ENCODE measurements around the gene PHOSPHO2.
"Not testable (repeated sequence)": the region's sequence is repeated elsewhere in the genome, so short reads cannot be mapped to it uniquely, and the experiment has no call there.

Gene PHOSPHO2

DNA sequence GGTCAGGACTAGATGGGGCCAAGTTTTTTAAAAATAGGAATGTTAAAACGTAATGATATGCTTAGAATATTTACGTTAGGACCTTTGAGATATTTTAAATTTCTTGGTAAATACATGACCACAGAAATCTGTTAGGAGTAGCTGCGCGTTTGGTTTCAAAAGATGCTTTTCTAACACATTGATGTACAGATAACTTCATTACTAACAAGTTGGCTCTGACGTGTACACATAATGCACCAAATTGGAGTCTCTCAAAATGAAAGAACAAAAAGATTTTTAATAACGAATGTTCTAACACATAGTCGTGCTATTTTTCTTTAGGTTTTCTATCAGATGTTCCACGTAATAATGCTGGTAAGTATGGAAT lies 608 bp downstream of the PHOSPHO2 start:
- peaks cover 14 to 23% of the 10 kb centered on the region in 2 donors for H3K36me3 Mint-ChIP-seq
- H3K4me3 Mint-ChIP-seq: peak overlapping the region; percentile 88 to 94
- peaks cover 6 to 13% of the 10 kb centered on the region in 2 donors for H3K4me1 Mint-ChIP-seq
- H3K27ac Mint-ChIP-seq: peak overlapping the region; percentile 94
- DNase-seq: no peak
- peaks cover 6 to 9% of the 10 kb centered on the region in 2 donors for H3K9me3 Mint-ChIP-seq
- no peak for ATAC-seq (replicated peaks)
- peaks cover 16 to 20% of the 10 kb centered on the region in 2 donors for H3K27me3 Mint-ChIP-seq

DNA sequence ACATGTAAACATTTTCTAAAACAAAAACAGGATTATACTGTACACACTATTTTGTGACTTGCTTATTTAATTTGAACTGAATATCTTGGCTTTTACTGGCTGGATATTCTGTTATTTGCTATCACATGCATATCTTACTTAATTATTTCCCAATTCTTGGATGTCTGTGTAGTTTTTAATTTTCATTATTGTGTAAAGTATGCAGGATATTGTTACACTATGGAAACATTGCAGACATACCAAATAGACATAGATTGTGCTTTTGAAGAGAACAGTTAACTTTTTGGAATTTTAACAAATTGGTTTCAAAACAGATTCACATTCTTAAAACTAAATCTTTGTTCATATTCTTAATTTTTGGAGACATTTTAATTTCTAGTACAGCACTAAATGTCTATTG lies 2.1 kb downstream of the PHOSPHO2 start:
- H3K27me3 Mint-ChIP-seq: peaks cover 11 to 13% of the 10 kb centered on the region in 2 donors
- peaks cover 6 to 13% of the 10 kb centered on the region in 2 donors for H3K4me1 Mint-ChIP-seq
- H3K9me3 Mint-ChIP-seq: peaks cover 3 to 4% of the 10 kb centered on the region in 2 donors
- H3K4me3 Mint-ChIP-seq: no peak overlapping the region
- H3K27ac Mint-ChIP-seq: no peak overlapping the region
- DNase-seq: no peak
- H3K36me3 Mint-ChIP-seq: peaks cover 13 to 27% of the 10 kb centered on the region in 2 donors
- no peak for ATAC-seq (replicated peaks)

DNA sequence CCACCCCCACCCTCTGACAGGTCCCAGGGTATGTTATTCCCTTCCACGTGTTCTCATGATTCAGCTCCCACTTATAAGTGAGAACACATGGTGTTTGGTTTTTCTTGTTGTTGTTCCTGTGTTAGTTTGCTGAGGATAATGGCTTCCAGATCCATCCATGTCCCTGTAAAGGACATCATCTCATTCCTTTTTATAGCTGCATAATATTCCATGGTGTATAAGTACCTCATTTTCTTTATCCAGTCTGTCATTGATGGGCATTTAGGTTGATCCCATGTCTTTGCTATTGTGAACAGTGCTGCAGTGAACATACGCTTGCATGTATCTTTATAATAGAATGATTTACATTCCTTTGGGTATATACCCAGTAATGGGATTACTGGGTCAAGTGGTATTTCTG lies 4.9 kb downstream of the PHOSPHO2 start:
- H3K27ac Mint-ChIP-seq; H3K9me3 Mint-ChIP-seq; DNase-seq; H3K4me3 Mint-ChIP-seq; H3K27me3 Mint-ChIP-seq; ATAC-seq (replicated peaks); H3K4me1 Mint-ChIP-seq: not testable (repeated sequence)
- H3K36me3 Mint-ChIP-seq: peaks cover 14 to 38% of the 10 kb centered on the region in 2 donors

DNA sequence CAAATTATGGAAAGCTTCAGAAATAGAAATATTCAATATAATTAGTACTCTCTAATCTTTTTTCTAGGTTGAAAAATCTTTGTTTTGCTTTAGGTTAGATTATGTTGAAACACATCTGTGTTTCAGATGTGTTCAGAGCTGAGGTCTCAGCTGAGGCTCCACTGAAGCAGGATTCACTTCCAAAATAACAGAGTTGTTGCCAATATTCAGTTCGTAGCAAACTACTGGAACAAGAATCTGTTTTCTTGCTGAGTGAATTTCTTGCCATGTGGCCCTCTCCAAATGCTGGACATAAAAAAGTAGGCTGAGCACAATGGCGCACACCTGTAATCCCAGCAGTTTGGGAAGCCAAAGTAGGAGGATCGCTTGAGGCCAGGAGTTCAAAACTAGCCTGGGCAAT lies 8.7 kb downstream of the PHOSPHO2 start:
- ATAC-seq (replicated peaks) (no peak), DNase-seq (no peak)
- Mint-ChIP-seq H3K4me3 (no peak overlapping the region), H3K4me1 (peaks cover 0 to 5% of the 10 kb centered on the region in 2 donors), H3K27ac (no peak overlapping the region), H3K9me3 (no peaks in the 10 kb centered on the region), H3K36me3 (peaks cover 11 to 39% of the 10 kb centered on the region in 2 donors), H3K27me3 (no peaks in the 10 kb centered on the region)

DNA sequence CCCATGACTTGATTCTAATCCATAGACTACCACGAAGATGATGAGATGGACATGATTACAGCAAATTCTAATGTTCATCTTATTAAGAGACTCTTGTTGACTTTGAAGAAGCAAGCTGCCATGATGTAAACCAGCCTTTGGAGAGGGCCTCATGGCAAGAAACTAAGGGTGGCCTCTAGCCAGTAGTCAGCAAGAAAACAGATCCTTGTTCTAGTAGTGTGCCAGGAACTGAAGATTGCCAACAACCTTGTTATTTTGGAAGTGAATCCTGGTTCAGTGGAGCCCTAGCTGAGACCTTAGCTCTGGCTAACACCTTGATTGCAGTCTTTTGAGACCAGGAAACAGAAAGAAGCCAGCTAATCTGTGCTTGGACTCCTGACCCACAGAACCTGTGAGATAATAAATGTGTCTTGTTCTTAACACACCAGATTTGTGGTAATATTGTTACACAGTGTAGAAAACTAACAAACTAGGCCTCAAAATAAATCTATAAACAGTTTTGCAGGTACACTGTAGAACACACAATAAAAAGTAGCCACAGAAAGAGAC lies 10.0 kb downstream of the PHOSPHO2 start:
- no peaks in the 10 kb centered on the region for H3K27me3 Mint-ChIP-seq
- DNase-seq (no peak), ATAC-seq (replicated peaks) (no peak)
- peaks cover 9 to 32% of the 10 kb centered on the region in 2 donors for H3K36me3 Mint-ChIP-seq
- H3K9me3 Mint-ChIP-seq: no peaks in the 10 kb centered on the region
- no peak overlapping the region for H3K4me3 Mint-ChIP-seq
- no peak overlapping the region for H3K27ac Mint-ChIP-seq
- H3K4me1 Mint-ChIP-seq: peaks cover 0 to 5% of the 10 kb centered on the region in 2 donors

DNA sequence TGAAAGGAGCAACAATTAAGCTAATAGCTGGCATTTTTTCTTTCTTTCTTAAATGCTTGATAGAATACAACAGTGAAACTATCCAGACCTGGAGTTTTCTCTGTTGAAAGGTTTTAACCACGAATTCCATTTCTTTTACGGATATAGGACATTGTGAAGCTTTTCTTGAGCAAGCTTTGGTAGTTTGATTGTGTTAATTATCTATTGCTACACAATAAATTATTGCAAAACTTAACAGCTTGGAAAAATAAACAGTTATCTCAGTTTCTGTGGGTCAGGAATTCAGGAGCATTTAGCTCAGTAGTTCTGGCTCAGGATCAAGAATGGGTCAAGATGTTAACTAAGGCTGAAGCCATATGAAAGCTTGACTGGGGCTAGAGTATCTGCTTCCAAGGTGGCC lies 11.7 kb downstream of the PHOSPHO2 start:
- no peak overlapping the region for H3K27ac Mint-ChIP-seq
- peaks cover 4 to 22% of the 10 kb centered on the region in 2 donors for H3K36me3 Mint-ChIP-seq
- no peak for DNase-seq
- ATAC-seq (replicated peaks): no peak
- H3K9me3 Mint-ChIP-seq: no peaks in the 10 kb centered on the region
- H3K4me3 Mint-ChIP-seq: no peak overlapping the region
- H3K4me1 Mint-ChIP-seq: no peaks in the 10 kb centered on the region
- no peaks in the 10 kb centered on the region for H3K27me3 Mint-ChIP-seq

DNA sequence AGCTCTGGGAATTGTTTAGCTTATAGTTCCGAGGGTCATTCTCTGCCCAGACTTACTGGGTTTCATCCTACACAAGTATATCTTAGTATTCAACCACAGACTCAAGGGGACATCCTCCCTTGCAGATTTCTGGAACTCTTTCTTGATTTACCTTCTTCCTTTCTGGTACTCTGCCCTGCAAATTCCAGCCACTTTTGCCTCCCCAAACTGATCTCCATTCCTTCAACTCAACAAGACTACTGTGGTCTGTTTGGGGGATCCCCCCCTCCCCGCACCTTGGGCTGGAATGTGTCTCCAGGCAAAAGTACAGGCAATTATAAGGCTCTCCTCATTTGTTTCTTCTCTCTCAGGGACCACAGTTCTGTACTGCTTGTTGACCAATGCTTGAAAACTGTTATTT lies 13.4 kb downstream of the PHOSPHO2 start:
- H3K27me3 Mint-ChIP-seq: no peaks in the 10 kb centered on the region
- H3K4me1 Mint-ChIP-seq: no peaks in the 10 kb centered on the region
- H3K27ac Mint-ChIP-seq: no peak overlapping the region
- ATAC-seq (replicated peaks) (no peak), DNase-seq (no peak)
- peaks cover 7 to 20% of the 10 kb centered on the region in 2 donors for H3K36me3 Mint-ChIP-seq
- no peak overlapping the region for H3K4me3 Mint-ChIP-seq
- no peaks in the 10 kb centered on the region for H3K9me3 Mint-ChIP-seq

DNA sequence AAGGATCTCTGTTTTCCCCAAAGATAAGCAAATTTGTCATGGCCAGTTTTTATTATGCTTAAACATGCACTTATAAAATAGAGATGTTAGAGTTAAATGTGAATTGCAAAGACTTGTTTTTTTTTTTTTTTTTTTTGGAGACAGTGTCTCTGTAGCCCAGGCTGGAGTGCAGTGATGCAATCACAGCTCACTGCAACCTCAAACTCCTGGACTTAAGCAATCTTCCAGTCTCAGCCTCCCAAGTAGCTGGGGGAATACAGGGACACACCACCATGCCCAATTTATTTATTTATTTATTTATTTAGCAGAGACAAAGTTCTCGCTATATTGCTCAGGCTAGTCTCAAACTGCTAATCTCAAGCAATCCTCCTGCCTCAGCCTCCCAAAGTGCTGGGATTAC lies 15.1 kb downstream of the PHOSPHO2 start:
- H3K27ac Mint-ChIP-seq: no peak overlapping the region
- peaks cover 6 to 14% of the 10 kb centered on the region in 2 donors for H3K36me3 Mint-ChIP-seq
- no peaks in the 10 kb centered on the region for H3K9me3 Mint-ChIP-seq
- no peaks in the 10 kb centered on the region for H3K27me3 Mint-ChIP-seq
- no peak overlapping the region for H3K4me3 Mint-ChIP-seq
- no peak for ATAC-seq (replicated peaks)
- DNase-seq: no peak
- no peaks in the 10 kb centered on the region for H3K4me1 Mint-ChIP-seq

DNA sequence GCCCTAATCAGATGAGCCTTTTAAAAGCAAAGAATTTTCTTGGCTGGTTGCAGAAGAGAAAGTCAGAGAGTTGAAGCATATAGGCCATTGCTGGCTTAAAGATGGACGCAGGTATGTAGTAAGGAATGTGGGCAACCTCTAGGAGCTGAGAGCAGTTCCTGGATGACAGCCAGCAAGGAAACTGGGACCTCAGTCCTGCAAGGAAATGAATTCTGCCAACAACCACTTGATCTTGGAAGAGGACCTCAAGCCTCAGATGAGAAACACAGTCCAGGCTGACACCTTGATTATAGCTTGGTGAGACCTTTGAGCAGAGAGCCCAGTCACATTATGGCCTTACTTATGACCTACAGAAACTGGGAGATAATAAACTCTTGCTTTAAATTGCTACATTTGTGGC lies 15.7 kb downstream of the PHOSPHO2 start:
- Mint-ChIP-seq H3K4me1 (no peaks in the 10 kb centered on the region), H3K9me3 (no peaks in the 10 kb centered on the region), H3K27ac (no peak overlapping the region), H3K4me3 (no peak overlapping the region), H3K36me3 (peaks cover 6 to 14% of the 10 kb centered on the region in 2 donors), H3K27me3 (no peaks in the 10 kb centered on the region)
- DNase-seq: no peak
- ATAC-seq (replicated peaks): no peak

DNA sequence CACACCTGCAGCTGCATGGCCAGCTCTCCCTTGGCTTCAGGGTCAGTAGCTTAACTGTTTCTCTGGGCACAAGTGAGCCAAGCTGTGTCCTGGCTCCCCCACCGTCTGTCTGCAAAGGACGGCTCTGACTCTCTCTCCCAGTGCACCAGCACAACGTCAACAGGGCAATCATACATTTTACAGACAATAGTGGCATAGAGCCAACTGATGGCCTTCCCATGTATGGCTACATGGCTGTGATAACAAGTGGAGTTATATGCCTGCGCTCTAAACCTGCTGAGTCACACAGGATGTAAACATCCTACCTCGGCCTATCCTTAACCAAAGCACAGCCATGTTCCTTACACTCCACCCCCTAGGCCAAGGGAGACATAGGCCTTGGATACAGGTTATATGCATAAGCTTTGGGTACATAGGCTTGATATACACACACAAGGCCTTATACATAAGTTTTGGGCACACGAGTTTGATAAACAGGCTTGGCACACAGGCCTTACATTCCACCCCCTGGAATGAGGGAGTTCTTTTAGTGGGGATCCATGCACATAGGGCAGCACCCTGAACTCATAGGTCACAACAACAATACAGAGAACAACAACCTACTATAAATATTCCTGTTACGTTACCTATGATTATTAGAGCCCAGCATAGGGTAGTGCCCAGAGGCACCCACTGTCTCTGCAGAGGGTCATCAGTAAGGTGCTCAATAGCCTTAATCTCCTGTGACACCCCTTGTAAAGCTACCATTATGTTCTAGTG lies 17.7 kb downstream of the PHOSPHO2 start:
- Mint-ChIP-seq H3K27ac (peak overlapping the region; percentile 9), H3K9me3 (no peaks in the 10 kb centered on the region), H3K4me3 (no peak overlapping the region), H3K27me3 (no peaks in the 10 kb centered on the region), H3K4me1 (no peaks in the 10 kb centered on the region), H3K36me3 (peaks cover 7 to 14% of the 10 kb centered on the region in 2 donors)
- no peak for DNase-seq
- ATAC-seq (replicated peaks): no peak

DNA sequence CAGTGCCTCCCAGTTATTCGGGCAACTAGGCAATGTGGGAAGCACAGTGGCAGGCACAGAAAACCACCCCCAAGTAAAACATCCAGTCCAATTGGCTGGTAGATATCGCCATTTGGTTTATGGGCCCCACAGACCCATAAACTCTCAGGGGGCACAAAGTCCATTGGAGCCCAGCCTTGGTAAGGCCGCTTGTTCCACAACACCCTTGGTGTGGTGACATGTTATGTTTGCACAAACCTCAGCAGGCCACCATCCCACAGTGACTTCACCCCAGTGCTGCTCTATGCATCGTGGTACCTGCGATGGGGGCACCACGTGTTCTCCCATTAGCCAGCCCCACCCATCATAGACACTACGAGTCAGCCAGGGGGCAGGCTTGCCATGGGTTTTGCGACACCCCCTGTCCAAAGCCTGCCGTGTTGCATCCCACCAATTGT lies 18.5 kb downstream of the PHOSPHO2 start:
- Mint-ChIP-seq H3K4me1 (no peaks in the 10 kb centered on the region), H3K27me3 (no peaks in the 10 kb centered on the region), H3K4me3 (no peak overlapping the region), H3K36me3 (peaks cover 7 to 9% of the 10 kb centered on the region in 2 donors), H3K9me3 (no peaks in the 10 kb centered on the region), H3K27ac (no peak overlapping the region)
- ATAC-seq (replicated peaks) (no peak), DNase-seq (no peak)

DNA sequence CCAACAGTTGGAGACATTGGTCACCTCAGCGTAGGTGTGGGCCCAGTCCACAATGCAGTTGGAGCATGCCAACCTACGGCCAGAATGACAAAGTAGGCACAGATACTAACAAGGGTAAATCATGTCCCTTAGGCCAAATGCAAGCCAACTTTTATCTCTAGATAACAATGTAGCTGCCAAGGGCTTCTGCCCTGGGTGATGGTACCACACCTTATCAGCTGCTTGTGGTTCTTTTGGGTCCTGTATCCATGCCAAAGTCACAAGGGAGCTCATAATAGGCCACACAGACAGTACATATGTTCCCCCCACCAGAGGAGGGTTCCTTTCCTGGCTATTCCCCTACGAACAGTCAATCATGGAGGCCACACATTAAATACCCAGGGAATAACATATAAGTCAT lies 19.1 kb downstream of the PHOSPHO2 start:
- Mint-ChIP-seq H3K27me3 (no peaks in the 10 kb centered on the region), H3K36me3 (peaks cover 7 to 8% of the 10 kb centered on the region in 2 donors), H3K9me3 (no peaks in the 10 kb centered on the region), H3K4me1 (no peaks in the 10 kb centered on the region), H3K4me3 (no peak overlapping the region), H3K27ac (no peak overlapping the region)
- ATAC-seq (replicated peaks): no peak
- no peak for DNase-seq

DNA sequence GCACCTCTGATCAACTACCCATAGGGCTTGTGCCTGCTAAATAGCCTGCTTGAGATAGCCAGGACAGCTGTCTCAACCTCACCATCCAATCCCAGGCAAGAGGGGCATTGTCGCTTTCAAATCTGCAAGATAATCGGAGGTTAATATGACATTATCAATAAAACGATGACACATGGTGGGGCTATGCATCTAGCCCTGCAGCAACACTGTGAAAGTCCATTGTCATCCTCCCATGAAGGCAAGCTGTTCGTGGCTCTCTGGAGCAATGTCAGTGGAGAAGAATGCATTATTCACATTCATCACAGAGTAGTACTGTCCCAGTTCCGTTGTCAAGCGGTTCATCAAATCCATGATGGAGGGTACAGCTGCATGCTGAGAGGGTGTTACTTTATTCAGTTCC lies 20.4 kb downstream of the PHOSPHO2 start:
- no peaks in the 10 kb centered on the region for H3K27me3 Mint-ChIP-seq
- ATAC-seq (replicated peaks) (no peak), DNase-seq (no peak)
- peaks cover 5 to 8% of the 10 kb centered on the region in 2 donors for H3K36me3 Mint-ChIP-seq
- H3K9me3 Mint-ChIP-seq: no peaks in the 10 kb centered on the region
- H3K4me3 Mint-ChIP-seq: no peak overlapping the region
- no peaks in the 10 kb centered on the region for H3K4me1 Mint-ChIP-seq
- H3K27ac Mint-ChIP-seq: no peak overlapping the region

DNA sequence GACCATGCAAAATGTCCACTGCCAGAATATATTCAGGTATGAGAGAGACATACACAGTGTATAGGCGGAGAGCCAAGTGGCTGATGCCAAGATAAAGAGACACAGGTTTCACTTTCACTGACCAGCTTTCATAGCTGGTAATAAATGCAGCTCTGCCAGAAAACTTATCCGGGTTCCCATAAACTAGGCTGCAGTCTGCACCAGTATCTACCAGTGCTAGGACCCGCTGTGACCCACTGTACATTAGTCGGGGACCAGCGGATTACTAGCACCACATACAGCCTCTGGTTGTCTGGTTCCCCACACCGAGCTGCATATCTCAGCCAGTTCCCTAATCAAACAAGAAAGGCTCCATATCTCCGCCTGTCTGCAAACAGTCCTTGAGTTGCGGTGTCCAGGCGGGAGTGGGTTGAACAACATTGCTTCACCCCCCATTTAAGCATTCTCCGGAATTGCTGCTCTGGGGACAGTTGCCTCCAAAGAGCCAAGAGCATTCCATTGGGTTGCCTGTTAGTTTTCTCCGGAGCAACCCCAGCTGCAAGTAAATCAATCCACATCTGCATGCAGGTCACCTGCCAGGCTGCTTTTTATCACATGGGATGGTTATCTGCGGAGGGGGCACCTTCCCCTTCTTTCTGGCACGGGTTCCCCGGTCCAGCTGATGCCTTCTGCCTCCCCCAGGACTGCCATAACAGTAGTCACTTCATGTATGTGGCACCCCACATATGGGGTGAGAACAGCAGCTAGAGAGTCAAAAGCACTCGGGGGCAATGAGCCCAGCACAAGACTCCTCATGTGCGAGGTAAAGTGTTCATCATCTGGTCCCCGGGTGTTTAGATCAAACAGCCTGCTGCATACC lies 21.3 kb downstream of the PHOSPHO2 start:
- no peak overlapping the region for H3K4me3 Mint-ChIP-seq
- H3K9me3 Mint-ChIP-seq: no peaks in the 10 kb centered on the region

More for the DNA sequence above, 21.3 kb downstream of the PHOSPHO2 start:
- Mint-ChIP-seq H3K4me1 (no peaks in the 10 kb centered on the region), H3K36me3 (peaks cover 5 to 8% of the 10 kb centered on the region in 2 donors), H3K27ac (no peak overlapping the region), H3K27me3 (no peaks in the 10 kb centered on the region)
- ATAC-seq (replicated peaks): no peak
- DNase-seq: no peak
